Stimulated activated CD4-positive, alpha-beta T cell treated with anti-CD3 and anti-CD28 coated beads, Interleukin-12 subunit alpha, Interleukin-12 subunit beta, amount 100 ng/mL, for 48 hours (primary cell): ENCODE results near the gene KCNK10.

Source experiments
- DNase-seq, 3 donors: peaks; one replicate each; pipeline ENCODE4 v3.0.0-alpha.2; 2020; ENCODE audit warnings: low read depth in 2 of 3, low spot score in 1 of 3

KCNK10 gene

DNA sequence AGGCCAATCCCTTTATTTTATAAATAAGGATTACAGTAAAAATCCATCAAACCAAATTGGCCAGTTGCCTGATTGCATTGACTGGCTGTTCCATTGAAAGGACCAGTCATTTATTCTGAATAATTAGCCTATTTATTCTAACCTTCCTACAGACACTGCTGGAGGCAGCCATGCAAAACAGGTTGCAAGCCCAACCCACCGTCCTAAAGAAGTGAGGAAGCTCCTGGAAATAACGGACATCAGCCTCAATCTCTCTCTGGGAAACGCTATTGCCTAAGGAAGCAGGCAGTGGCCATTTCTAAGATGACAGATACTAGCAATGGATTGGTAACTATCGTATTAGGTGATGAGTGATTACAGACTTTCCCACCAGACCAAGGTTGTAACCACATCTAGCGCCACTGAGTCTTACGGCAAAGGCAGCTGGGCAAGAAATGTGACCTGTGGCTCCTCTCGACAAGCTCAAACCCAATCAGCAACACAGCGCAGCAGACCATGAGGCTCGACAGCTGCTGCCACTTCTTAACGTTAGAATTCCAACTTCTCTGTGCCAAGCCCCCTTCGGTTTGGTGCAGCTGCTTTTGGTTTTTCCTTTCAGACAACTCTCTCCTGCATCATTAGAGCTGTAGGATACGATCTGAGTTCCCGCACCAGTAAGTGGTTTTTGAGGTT, 134.2 kb downstream of the KCNK10 start:
- no peak for DNase-seq

DNA sequence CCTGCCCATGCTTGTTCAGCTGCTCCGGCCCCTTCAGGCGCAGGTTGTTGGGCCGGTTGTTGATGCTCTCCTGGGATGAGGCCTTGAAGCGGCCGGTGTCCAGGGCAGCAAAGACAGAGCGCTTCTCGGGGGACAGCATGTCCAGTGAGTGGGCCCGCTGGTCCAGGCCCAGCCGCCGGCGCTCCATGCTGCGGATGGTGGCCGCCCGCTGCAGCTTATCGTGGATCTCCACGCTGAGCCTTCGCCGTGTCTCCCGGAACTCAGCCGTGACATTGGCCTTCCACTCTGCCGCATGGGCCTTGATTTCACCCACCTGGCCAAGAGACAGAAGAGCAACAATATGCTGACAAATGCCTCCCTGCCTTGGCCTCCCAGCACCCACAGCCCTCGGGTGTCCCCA, 137.2 kb downstream of the KCNK10 start:
- DNase-seq, result no peak

DNA sequence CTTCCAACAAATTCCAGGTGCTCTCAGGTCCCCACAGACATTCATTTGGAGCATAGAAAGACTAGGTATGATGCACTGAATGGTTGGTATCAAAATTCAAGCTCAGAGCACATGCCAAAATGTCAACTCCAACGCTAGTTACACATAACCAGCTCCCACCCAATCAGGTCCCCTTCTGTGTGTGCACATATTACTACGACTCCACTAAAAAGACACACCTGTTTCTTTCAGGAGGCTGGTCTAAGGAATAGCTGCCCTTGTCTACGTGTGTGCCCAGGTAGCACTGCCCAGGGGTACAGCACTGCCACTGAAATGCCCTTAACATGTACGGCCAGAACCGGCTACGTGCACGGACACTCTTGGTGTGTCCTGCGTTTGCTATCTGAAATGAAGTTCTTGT, 138.1 kb downstream of the KCNK10 start:
- no peak for DNase-seq

DNA sequence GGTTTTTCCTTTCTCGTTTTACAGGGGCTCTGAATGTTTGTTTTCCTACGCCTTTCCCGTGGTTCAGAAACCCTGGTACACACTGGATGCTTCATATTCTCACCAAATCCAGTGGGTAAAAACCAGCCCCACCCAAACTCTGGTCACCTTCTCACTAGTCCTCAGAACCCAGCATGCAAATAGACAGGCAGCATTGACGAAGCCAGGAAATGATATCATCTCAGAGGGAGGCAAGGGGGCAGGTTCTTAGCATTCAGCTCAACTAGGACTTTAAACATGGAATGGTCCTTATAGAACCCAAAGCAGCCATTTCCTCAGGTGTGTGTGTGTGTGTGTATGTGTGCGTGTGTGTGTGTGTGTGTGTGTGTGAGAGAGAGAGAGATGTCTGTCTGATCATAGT, 142.0 kb downstream of the KCNK10 start:
- DNase-seq, result no peak

DNA sequence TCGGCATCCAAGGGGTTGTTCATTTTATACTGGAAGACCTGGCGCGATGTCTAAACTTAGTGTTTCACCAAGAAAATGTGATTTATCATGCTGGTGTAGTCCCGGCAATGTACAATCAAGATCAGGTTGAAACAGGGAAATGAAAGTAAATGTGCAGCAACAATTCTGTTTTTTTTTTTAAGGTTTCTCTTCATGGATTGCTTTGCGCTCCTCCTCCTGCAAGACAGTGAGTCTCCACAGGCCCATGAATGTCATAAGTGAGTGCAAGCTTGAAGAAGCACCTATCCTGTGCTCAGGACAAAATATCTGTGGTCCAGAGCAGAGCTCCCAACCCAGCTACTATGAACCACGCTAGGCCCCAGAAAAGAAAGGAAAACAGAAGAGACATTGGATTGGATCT, 143.4 kb downstream of the KCNK10 start:
- DNase-seq, result no peak

DNA sequence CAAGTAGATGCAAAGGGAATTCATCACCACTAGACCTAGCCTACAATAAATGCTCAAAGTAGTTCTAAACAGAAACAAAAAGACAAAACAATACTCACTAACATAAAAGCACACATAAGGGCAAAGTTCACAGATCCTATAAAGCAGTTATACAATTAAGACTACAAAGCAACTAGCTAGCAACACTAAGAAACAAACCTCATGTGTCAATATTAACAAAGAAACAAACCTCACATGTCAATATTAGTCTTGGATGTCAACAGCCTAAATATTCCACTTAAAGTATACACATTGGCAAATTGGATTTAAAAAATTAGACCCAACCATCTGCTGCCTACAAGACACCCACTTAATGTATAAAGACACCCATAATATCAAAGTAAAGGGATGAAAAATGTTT, 152.7 kb downstream of the KCNK10 start:
- DNase-seq, result no peak

DNA sequence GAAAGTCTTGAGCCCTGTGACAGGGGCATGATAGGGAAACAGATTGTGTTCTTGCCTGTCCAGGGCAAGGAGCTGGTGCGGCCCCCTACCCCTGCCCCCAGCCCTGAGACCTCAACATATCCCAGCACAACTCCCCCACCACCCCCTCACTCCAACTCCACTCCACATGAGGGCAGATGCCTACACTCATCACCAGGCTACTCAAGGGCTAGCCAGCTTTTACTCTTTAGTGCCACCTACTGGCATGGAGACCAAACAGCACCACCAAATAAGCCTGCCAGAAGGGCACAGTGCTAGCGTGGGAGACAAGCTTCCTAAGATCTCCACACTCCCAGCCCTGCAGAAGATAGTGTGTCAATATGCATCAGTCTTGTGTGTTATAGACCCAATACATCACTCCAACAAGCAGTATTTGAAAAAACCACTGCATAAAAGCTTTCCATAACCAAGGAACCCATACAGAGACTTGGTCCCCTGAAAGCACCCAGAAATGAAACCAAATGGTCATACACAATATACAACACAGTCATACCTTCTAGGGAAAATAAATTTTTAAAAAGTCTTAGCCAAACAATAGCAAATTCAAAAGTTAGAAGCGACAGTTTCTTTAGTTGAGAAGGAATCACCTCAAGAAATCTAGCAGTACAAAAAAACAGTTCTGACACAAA, 154.4 kb downstream of the KCNK10 start:
- DNase-seq, result peak; percentile 25 to 65 (median 29)

DNA sequence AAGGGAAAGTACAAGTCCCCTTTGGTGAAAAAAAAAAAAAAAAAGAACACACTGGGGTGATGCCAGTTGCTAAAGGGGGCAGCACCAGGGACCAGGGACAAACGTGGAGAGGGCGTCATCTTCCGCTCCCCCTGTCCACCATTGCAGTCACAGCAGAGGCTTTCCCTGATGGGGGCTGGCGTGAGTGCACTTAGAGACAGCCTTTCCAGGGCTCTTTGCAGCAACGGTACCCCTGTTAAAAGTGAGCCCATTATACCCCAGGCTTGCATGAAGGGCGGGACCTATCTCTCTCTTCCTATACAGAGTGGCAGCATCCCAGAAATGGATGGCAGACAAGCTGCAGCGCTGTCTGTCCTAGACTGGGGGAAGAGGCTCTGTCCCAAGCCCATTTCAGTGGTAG, 155.0 kb downstream of the KCNK10 start:
- no peak for DNase-seq

DNA sequence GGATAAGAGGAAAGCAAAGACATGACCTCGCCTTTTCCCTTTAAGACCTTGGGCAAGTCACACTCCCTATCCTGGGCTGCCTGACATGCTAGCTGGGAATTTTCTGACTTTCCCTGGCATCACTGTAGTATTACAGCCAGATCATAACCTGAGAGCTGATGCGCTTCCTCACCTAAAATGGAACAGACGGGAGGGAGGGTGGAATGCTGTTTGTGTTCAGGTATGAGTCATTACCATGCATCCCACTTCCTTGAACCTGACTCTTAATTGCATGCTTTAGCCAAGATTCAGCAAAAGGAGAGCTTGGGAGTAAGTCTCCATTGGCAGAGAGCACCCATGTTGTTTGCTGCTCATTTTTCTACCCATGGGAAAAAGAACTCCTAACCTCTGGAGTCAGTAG, 156.5 kb downstream of the KCNK10 start:
- no peak for DNase-seq

DNA sequence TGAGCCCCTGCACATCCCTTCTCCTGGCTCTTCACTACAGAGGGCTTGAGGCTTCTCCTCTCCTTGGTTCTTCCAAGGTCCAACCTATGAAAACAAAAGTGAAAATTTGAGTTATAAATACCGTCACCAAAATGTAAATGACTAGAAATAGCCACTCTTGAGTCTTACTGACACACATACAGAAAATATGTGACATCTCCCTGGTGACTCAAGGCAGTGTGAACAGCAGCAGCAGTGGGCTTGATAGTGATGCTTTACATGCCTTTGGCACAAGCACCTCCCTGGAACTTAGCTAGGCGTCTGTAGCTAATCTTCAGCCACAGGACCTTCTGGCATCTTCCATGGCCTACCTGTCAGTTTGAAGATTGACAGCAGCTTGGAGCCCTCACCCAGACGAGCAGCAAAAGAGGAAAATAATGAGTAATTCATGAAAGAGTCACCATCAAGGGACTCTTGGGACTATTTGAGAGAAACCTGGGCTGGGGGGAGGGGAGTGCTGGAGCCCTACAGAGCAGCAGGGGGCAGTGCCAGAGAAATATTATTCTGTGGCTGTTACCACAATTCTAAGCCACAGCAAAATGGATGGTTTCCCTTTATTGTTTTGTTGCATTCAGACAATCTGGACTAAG, 158.0 kb downstream of the KCNK10 start:
- DNase-seq, result no peak

DNA sequence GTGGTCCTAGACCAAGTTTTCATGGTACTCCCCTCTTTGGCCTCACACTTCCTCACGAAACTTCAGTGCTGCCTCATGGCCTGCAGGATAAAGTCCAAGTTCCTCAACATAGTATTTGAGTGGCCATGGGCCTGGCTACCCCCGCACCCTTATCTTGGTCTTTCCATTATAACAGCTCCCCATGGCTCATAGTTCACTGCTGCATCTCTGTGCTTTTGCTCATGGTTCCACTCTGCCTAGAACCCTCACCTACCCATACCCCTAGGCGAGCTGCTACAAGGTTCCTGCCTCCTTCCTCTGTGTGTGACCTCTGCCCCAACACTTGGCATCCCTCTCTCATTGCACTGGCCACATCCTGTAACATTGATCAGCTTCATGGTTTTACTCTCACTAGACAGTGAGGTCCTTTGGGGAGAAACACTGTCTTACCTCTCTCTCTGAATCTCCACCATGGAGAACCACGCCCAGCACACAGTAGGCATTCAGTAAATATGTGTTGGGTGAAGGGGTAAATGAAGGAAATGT, 159.3 kb downstream of the KCNK10 start:
- no peak for DNase-seq

DNA sequence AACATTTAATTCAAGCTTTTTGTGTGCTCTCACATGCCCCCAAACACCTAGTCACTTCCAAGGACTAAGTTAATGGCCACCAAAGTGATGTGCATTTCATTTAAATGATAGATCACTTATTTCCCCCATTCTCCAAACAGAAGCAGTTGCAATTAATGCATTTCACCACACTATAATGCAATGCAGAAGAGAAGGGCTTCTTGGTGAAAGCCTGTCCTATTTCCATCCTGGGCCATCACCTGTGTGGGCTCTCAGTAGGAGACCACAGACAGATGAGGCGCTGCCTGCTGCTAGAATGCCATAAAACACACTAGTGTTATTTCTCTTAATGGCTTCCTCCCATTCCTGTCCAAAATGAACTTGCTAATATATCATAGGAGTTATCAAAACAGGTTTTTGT, 166.9 kb downstream of the KCNK10 start:
- no peak for DNase-seq

DNA sequence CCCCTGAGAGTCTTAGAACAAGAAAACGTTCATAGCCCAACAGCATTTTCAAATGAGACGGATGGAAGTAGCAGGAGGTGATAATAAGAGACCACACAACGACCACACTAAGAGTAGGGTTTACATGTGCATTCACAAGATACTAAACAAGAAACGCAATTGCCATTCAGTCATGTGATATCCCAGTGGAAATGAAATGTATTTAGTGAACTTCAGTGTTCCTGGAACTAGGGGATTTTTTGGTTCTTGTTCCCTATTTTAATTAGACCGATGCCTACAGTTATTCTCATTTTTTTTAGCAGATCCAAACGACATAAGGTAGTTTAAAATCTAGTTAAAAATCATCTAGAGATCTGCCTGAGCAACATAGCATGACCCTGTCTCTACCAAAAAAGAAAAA, 168.1 kb downstream of the KCNK10 start:
- no peak for DNase-seq

DNA sequence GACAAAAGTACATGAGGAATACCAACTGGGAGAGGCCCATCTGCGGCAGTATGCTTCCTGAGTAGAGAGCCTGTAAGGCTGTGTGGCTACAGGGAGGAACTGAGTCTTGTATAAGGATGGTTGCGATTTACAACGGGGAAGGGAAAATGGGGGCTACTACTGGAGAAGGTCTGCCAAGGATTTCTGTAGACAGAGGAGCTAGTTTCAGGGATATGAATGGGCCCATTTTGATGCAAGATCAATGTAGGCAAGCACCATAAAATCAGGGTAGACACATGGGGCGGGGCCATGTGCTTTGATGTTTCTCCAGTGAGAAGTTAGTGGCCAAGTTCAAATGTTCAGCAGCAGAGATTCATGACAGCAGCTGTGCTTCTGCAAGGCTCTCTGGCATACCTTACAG, 168.7 kb downstream of the KCNK10 start:
- DNase-seq, result no peak

DNA sequence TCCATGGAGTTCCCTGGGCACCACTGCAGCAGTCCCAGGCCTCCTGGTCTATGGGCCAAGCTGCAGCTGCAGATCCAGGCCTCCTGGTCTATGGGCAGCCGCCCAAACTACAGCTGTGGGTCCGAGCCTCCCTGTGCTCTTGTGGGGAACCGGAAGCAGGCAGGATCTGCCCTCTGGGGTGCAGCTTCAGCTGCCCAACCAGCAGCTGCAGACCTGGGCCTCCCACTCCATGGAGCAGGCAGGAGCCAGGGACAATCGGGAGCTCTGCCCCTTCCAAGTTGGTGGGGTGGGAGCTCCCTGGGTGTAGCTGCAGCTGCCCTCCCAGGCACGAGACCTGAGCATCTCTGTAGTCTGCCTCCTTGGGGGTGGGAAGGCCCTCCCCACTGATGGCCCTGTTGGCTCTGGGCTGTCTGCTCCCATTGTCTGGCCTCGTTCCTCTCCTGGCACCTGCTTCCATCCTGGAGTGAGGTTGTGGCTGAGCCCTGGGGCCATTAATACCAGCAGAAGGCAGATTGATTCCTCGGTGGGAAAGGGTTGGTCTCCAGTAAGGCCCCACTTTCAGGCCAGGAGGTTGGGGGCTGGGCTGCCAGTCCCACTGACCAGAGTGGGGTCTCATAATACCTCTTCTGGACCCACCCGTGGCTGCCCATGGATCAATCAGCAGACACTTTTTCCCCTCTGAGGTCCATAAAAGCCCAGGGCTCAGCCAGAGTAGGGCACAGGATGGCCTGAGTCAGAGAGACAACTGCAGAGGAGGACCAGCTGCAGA, 176.0 kb downstream of the KCNK10 start:
- DNase-seq, result no peak

DNA sequence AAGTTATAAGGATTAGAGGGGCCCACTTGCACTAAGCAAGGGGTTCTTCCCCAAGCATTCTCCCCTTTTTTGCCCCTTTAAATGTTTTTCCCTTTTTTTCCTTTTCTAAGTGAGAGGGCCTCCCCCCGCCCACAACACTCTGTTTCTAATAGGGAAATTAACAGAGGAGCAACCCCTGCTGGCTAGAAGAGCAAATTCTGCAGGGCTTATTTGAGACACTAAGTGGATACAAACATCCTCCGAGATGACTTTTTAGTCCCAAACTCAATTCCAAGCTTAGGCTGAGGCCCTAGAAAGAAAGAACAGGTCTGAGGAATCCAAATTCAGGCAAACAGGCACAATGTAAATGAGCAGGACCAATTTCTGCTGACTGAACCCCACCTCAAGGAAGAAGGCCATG, 179.3 kb downstream of the KCNK10 start:
- DNase-seq, result no peak

DNA sequence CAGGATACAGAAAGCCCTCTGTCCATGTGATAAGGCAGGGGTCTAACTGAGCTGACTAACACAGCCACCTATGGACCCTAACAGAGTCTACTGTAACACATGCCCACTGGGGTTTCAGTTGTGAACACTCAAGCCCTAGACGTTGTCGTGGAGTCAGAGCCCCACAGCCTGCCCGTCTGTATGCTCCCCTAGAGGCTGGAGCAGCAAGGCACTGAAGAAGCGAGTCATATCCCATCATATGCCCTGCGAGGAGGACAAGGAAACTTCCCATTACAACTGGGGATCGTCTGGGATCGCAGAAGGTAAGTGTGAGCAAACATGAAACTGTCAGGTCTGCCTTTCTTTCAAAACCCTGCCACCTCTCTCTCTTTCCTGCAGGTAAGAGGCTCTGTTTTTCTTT, 180.1 kb downstream of the KCNK10 start:
- DNase-seq, result no peak

DNA sequence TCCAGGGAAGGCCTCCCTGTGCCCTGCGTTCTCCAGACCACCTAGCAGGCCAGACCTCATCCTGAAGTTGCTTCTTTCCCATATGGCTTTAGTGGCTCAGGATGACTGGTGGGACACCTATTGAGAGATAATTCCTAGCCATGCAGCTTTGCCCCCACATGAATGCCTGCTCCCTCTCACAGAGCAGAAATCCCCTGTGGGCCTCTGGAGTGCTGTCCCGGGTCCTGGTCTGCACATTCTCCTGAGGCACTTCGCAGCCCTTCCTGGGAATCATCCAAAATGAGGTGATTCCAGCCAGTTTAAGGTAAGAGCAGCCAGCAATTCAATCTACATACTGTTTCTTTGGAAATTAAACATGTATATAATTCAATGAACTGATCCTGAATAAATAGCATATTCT, 182.2 kb downstream of the KCNK10 start:
- no peak for DNase-seq

DNA sequence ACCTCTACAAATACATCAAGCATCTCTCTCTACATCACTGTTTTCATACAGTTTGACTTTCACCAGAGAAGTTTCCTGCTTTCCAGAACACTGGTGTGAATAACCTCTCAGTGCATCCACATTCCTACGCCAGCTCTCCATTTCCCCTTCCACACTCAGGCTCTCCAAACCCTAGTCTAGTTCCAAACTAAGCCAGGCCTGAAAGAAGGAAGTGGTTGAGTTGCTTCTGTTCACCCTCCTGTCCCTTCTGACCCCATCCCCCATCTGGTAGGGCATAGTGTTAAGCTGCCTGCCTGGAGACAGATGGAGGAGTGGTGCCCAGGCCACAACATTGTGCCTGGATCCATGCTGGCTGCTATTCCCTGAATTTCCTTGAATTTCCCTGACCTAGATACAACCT, 185.7 kb downstream of the KCNK10 start:
- DNase-seq, result no peak
